PC-3 (cell line): Measurements from ENCODE around the gene CST11.
A peak's percentile ranks its signal among the peaks of the same experiment; 100 is the strongest.

Experiments used
- CTCF ChIP-seq: fragments of 300-600 bp; sonication (generic); conservative IDR thresholded peaks from 2 replicates; pipeline ENCODE4 v1.5.1; 2017; ENCODE audit warnings: antibody characterized with exemption, low read depth, mild to moderate bottlenecking, low read length
- EZH2phosphoT487 ChIP-seq: fragments of 300-600 bp; sonication (generic); IDR thresholded peaks from 2 replicates; pipeline ENCODE4 v1.6.1; 2018; ENCODE audit warnings: mild to moderate bottlenecking, antibody characterized with exemption, low read length, borderline replicate concordance

GRCh38 chr20:23441850-23442313, 10.8 kb downstream of the CST11 start:
- peak; percentile 97 for TF ChIP-seq CTCF
- TF ChIP-seq EZH2phosphoT487 = no peak
